Mammary epithelial cell (primary cell): ENCODE data around the gene MAP3K6.
A peak's percentile ranks its signal among the peaks of the same experiment; 100 is the strongest.

Source experiments
- CTCF ChIP-seq, 2 donors: IDR thresholded peaks in 1 of 2; conservative IDR thresholded peaks in 1 of 2; 2 replicates each; pipeline ENCODE4 v1.5.1; 2011 to 2012; ENCODE audit warnings: inconsistent platforms in 2 of 2, low read length in 2 of 2, mild to moderate bottlenecking in 2 of 2, control low read depth in 1 of 2, low read depth in 1 of 2; ENCODE audit not compliant: insufficient read depth in 1 of 2; ENCODE audit errors: extremely low read depth in 1 of 2
- EZH2 ChIP-seq: IDR thresholded peaks from 2 replicates; pipeline ENCODE4 v1.6.1; 2012; ENCODE audit warnings: low read length, inconsistent platforms, borderline replicate concordance

- TF ChIP-seq CTCF (conservative IDR thresholded peaks at IDR 0.05 in 1 of 2, IDR thresholded peaks at IDR 0.05 in 1 of 2; ENCODE audit: extremely low read depth in 1 of 2, insufficient read depth in 1 of 2, low read depth in 1 of 2, low read length in 2 of 2) (peak in 1 of 2 donors; percentile 33), EZH2 (no peak)
Observed at GRCh38 chr1:27379564-27380122, 12.9 kb upstream of the MAP3K6 start.
